IMR-90 (cell line): ENCODE results near the gene MALL.
"Not testable (repeated sequence)": the region's sequence is repeated elsewhere in the genome, so short reads cannot be mapped to it uniquely, and the experiment has no call there.

Experiments used
- BHLHE40 ChIP-seq: fragments of 150-350 bp; IDR thresholded peaks from 2 replicates; pipeline ENCODE4 v1.6.1; 2016; ENCODE audit warnings: mild to moderate bottlenecking, low read depth, low read length
- CEBPB ChIP-seq: IDR thresholded peaks from 2 replicates; pipeline ENCODE4 v1.6.1; 2012; ENCODE audit warnings: low read depth, low read length, improper control_type of control experiment
- CHD1 ChIP-seq: IDR thresholded peaks from 2 replicates; pipeline ENCODE4 v1.6.1; 2012; ENCODE audit warnings: low read depth, low read length, improper control_type of control experiment
- CTCF ChIP-seq: conservative IDR thresholded peaks from 2 replicates; pipeline ENCODE4 v1.5.1; 2012; ENCODE audit warnings: mild to moderate bottlenecking, low read depth, low read length, improper control_type of control experiment
- FOS ChIP-seq: fragments of 150-350 bp; IDR thresholded peaks from 2 replicates; pipeline ENCODE4 v1.6.1; 2016; ENCODE audit warnings: low read depth, low read length
- MAFK ChIP-seq: IDR thresholded peaks from 2 replicates; pipeline ENCODE4 v1.6.1; 2012; ENCODE audit warnings: low read depth, low read length, improper control_type of control experiment
- MAZ ChIP-seq: IDR thresholded peaks from 2 replicates; pipeline ENCODE4 v1.6.1; 2012; ENCODE audit warnings: low read depth, mild to moderate bottlenecking, low read length, improper control_type of control experiment, moderate library complexity, borderline replicate concordance
- MXI1 ChIP-seq: IDR thresholded peaks from 2 replicates; pipeline ENCODE4 v1.6.1; 2012; ENCODE audit warnings: low read depth, mild to moderate bottlenecking, low read length, moderate library complexity, borderline replicate concordance
- POLR2A ChIP-seq: IDR thresholded peaks from 2 replicates; pipeline ENCODE4 v1.6.1; 2012; ENCODE audit warnings: mild to moderate bottlenecking, low read depth, low read length
- RAD21 ChIP-seq: IDR thresholded peaks from 2 replicates; pipeline ENCODE4 v1.6.1; 2012; ENCODE audit warnings: low read length, improper control_type of control experiment
- SMC3 ChIP-seq: fragments of 150-350 bp; IDR thresholded peaks from 2 replicates; pipeline ENCODE4 v1.6.1; 2016; ENCODE audit warnings: low read depth, mild to moderate bottlenecking, antibody characterized with exemption, low read length, moderate library complexity
- USF2 ChIP-seq: fragments of 150-350 bp; IDR thresholded peaks from 2 replicates; pipeline ENCODE4 v1.6.1; 2017; ENCODE audit warnings: mild to moderate bottlenecking, antibody characterized with exemption, low read length, low read depth
- TF ChIP-seq, protein P1 (sequence below): fragments of 150-350 bp; IDR thresholded peaks from 2 replicates; pipeline ENCODE4 v1.6.1; 2016; ENCODE audit warnings: low read depth, mild to moderate bottlenecking, low read length, moderate library complexity, borderline replicate concordance

DNA sequence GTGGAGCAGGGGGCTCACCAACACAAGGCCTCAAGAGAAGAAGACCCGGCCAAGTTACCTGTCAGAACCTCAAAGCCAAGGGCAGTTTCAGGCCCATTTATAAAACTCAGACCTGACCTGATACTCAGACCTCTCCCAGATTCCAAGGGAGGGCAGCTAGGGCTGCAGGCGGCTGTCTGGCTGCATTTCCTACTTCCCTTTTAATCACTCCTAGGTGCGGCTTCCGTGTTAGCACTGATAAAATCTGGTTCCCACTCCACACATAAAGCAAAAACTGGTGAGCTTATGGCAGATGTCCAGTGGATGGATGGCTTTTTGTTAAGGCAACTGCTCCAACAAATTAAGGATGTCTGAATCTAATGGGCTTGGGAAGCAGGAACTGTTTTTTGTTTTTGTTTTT is 63.5 kb downstream of the MALL start:
- TF ChIP-seq CTCF, CHD1, POLR2A, MXI1, MAFK, MAZ, RAD21, USF2, CEBPB, FOS, BHLHE40, SMC3: not testable (repeated sequence)
- TF ChIP-seq, protein P1, sequence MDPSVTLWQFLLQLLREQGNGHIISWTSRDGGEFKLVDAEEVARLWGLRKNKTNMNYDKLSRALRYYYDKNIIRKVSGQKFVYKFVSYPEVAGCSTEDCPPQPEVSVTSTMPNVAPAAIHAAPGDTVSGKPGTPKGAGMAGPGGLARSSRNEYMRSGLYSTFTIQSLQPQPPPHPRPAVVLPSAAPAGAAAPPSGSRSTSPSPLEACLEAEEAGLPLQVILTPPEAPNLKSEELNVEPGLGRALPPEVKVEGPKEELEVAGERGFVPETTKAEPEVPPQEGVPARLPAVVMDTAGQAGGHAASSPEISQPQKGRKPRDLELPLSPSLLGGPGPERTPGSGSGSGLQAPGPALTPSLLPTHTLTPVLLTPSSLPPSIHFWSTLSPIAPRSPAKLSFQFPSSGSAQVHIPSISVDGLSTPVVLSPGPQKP: not testable (repeated sequence)
